Parathyroid adenoma (tissue), 2 donors: ENCODE results near the gene CCNL2.
"Not testable (repeated sequence)": the region's sequence is repeated elsewhere in the genome, so short reads cannot be mapped to it uniquely, and the experiment has no call there.

Experiments
- H2AFZ ChIP-seq: fragments of 300-600 bp; sonication (generic); one replicate; pipeline ENCODE4 v1.7.0; 2017; ENCODE audit warnings: antibody characterized with exemption, mild to moderate bottlenecking
- H3K27ac ChIP-seq: fragments of 300-600 bp; sonication (generic); one replicate; pipeline ENCODE4 v1.7.0; 2017
- H3K27me3 ChIP-seq: fragments of 300-600 bp; sonication (generic); one replicate; pipeline ENCODE4 v1.7.0; 2017; ENCODE audit warnings: low read length; ENCODE audit not compliant: control insufficient read depth, insufficient read depth
- H3K36me3 ChIP-seq: fragments of 300-600 bp; sonication (generic); one replicate; pipeline ENCODE4 v1.7.0; 2017; ENCODE audit warnings: low read length; ENCODE audit not compliant: control insufficient read depth, insufficient read depth
- H3K4me1 ChIP-seq: fragments of 300-600 bp; sonication (generic); one replicate; pipeline ENCODE4 v1.7.0; 2017; ENCODE audit warnings: control low read depth
- H3K4me2 ChIP-seq: fragments of 300-600 bp; sonication (generic); one replicate; pipeline ENCODE4 v1.7.0; 2017; ENCODE audit warnings: low read length
- H3K4me3 ChIP-seq: fragments of 300-600 bp; sonication (generic); one replicate; pipeline ENCODE4 v1.7.0; 2017; ENCODE audit warnings: low read depth, low read length
- H3K79me2 ChIP-seq: fragments of 300-600 bp; sonication (generic); one replicate; pipeline ENCODE4 v1.7.0; 2017; ENCODE audit warnings: control low read depth
- H3K9ac ChIP-seq: fragments of 300-600 bp; sonication (generic); one replicate; pipeline ENCODE4 v1.7.0; 2017; ENCODE audit warnings: mild to moderate bottlenecking
- H3K9me3 ChIP-seq: fragments of 300-600 bp; sonication (generic); one replicate; pipeline ENCODE4 v1.7.0; 2017; ENCODE audit warnings: low read length; ENCODE audit not compliant: control insufficient read depth
- CTCF ChIP-seq: fragments of 300-600 bp; sonication (generic); IDR thresholded peaks from one replicate; pipeline ENCODE4 v1.7.0; 2017; ENCODE audit warnings: antibody characterized with exemption, mild to moderate bottlenecking
- donor health status: primary hyperparathyroidism.

CCNL2 gene

GRCh38 chr1:1419813-1420653, 20.9 kb upstream of the CCNL2 start:
- H3K4me3 ChIP-seq = no peak overlapping the region
- no peak overlapping the region for H3K9ac ChIP-seq

GRCh38 chr1:1419363-1419812, 20.3 kb upstream of the CCNL2 start:
- Histone ChIP-seq H3K4me3 (no peak overlapping the region), H3K27ac (peak overlapping the region; percentile 7), H3K36me3 (no peaks in the 10 kb centered on the region), H3K79me2 (no peaks in the 10 kb centered on the region), H3K27me3 (no peaks in the 10 kb centered on the region), H3K4me1 (no peaks in the 10 kb centered on the region), H2AFZ (no peak overlapping the region), H3K9ac (no peak overlapping the region), H3K4me2 (no peak overlapping the region), H3K9me3 (no peaks in the 10 kb centered on the region)
- TF ChIP-seq CTCF = no peak

More at GRCh38 chr1:1419813-1420653, 20.9 kb upstream of the CCNL2 start:
- no peaks in the 10 kb centered on the region for H3K4me1 ChIP-seq
- H3K79me2 ChIP-seq = no peaks in the 10 kb centered on the region
- TF ChIP-seq CTCF = no peak
- no peak overlapping the region for H2AFZ ChIP-seq
- no peak overlapping the region for H3K4me2 ChIP-seq
- H3K36me3 ChIP-seq = no peaks in the 10 kb centered on the region
- no peaks in the 10 kb centered on the region for H3K9me3 ChIP-seq
- H3K27me3 ChIP-seq = no peaks in the 10 kb centered on the region
- H3K27ac ChIP-seq = peak overlapping the region; percentile 7

- Histone ChIP-seq H3K27me3 (no peaks in the 10 kb centered on the region), H3K36me3 (no peaks in the 10 kb centered on the region), H2AFZ (no peak overlapping the region), H3K9ac (no peak overlapping the region), H3K4me3 (no peak overlapping the region), H3K27ac (no peak overlapping the region), H3K9me3 (no peaks in the 10 kb centered on the region), H3K79me2 (no peaks in the 10 kb centered on the region), H3K4me2 (no peak overlapping the region), H3K4me1 (no peaks in the 10 kb centered on the region)
- no peak for TF ChIP-seq CTCF
Measured at GRCh38 chr1:1418464-1419362, 19.6 kb upstream of the CCNL2 start.

- H3K4me3 ChIP-seq, H3K27ac ChIP-seq, H3K4me2 ChIP-seq, H3K9ac ChIP-seq, H2AFZ ChIP-seq, H3K27me3 ChIP-seq, H3K4me1 ChIP-seq, H3K79me2 ChIP-seq, H3K9me3 ChIP-seq, H3K36me3 ChIP-seq: not testable (repeated sequence)
Measured at GRCh38 chr1:1417825-1418463, 18.8 kb upstream of the CCNL2 start.

GRCh38 chr1:1417396-1417795, 18.3 kb upstream of the CCNL2 start:
- H3K9me3 ChIP-seq, H3K79me2 ChIP-seq, H3K36me3 ChIP-seq, H3K27ac ChIP-seq, H3K4me1 ChIP-seq, H2AFZ ChIP-seq, H3K9ac ChIP-seq, H3K27me3 ChIP-seq, H3K4me2 ChIP-seq, H3K4me3 ChIP-seq: not testable (repeated sequence)
